Lung microvascular endothelial cell (primary cell): ENCODE data around the gene SLC6A8. TPM values are rescaled to one million over a fixed set of nuclear protein-coding genes. Genes with fewer than 3 reads are reported as not detected.
A peak's percentile ranks its signal among the peaks of the same experiment; 100 is the strongest.

Experiments used
- DNase-seq, 2 donors: peaks; one replicate each; pipeline versions ENCODE4 v3.0.0 to v3.0.0-alpha.2; 2010; ENCODE audit warnings: low read depth in 2 of 2
- total RNA-seq: library from RNA; depleted of rRNA; stranded (reverse); fragments of >200 nt; gene quantifications from 2 replicates; pipeline ENCODE4 v1.2.1, GENCODE V29; 2014

Gene SLC6A8
- total RNA-seq, 1 donor from 2014 or later = 2.4 TPM

GRCh38 chrX:153648358-153649177, 39.2 kb upstream of the SLC6A8 start:
- no peak for DNase-seq

GRCh38 chrX:153649178-153649914, 38.4 kb upstream of the SLC6A8 start:
- peak; percentile 33 to 44 for DNase-seq

GRCh38 chrX:153649915-153650782, 37.6 kb upstream of the SLC6A8 start:
- DNase-seq = no peak

GRCh38 chrX:153650959-153651358, 36.8 kb upstream of the SLC6A8 start:
- DNase-seq = no peak

- DNase-seq = peak in 1 of 2 donors; percentile 22
These were observed 36.1 kb upstream of the SLC6A8 start for GRCh38 chrX:153651540-153652079.

GRCh38 chrX:153653556-153653955, 34.2 kb upstream of the SLC6A8 start:
- DNase-seq = no peak

GRCh38 chrX:153657161-153657560, 30.6 kb upstream of the SLC6A8 start:
- no peak for DNase-seq

GRCh38 chrX:153659268-153659667, 28.5 kb upstream of the SLC6A8 start:
- DNase-seq = no peak

GRCh38 chrX:153662266-153662665, 25.5 kb upstream of the SLC6A8 start:
- peak; percentile 29 to 46 for DNase-seq

GRCh38 chrX:153665726-153666306, 21.9 kb upstream of the SLC6A8 start:
- no peak for DNase-seq

GRCh38 chrX:153667281-153667955, 20.3 kb upstream of the SLC6A8 start:
- DNase-seq = no peak

GRCh38 chrX:153667956-153668396, 19.8 kb upstream of the SLC6A8 start:
- DNase-seq = peak; percentile 61 to 76

- no peak for DNase-seq
These were observed 19.1 kb upstream of the SLC6A8 start for GRCh38 chrX:153668423-153669173.

- peak; percentile 23 to 49 for DNase-seq
These were observed 18.4 kb upstream of the SLC6A8 start for GRCh38 chrX:153669174-153669890.

- no peak for DNase-seq
These were observed 17.6 kb upstream of the SLC6A8 start for GRCh38 chrX:153669901-153670731.

GRCh38 chrX:153670748-153671588, 16.8 kb upstream of the SLC6A8 start:
- DNase-seq = no peak
